ENCODE results near the gene PDE3A.

DNA sequence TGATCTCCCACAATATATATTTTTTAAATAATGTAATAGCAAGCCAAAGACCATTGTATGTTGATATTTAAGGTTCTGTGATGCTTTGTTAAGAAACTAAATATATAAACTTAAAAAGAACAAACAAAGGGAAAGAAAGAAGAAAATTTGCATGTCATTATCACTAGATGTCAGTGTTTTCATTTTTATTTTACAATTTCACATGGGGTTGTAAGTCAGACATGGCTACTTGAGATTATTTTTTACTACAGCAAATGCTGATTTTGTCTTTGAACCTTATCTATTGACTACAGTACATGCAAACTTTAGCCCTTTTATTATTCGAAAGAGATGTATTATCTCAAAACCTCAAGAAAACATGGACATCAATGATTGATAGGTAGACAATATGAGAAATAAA, 362.9 kb downstream of the PDE3A start:
- TF ChIP-seq, protein P1, sequence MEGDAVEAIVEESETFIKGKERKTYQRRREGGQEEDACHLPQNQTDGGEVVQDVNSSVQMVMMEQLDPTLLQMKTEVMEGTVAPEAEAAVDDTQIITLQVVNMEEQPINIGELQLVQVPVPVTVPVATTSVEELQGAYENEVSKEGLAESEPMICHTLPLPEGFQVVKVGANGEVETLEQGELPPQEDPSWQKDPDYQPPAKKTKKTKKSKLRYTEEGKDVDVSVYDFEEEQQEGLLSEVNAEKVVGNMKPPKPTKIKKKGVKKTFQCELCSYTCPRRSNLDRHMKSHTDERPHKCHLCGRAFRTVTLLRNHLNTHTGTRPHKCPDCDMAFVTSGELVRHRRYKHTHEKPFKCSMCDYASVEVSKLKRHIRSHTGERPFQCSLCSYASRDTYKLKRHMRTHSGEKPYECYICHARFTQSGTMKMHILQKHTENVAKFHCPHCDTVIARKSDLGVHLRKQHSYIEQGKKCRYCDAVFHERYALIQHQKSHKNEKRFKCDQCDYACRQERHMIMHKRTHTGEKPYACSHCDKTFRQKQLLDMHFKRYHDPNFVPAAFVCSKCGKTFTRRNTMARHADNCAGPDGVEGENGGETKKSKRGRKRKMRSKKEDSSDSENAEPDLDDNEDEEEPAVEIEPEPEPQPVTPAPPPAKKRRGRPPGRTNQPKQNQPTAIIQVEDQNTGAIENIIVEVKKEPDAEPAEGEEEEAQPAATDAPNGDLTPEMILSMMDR (IDR thresholded peaks at IDR 0.05): no peak
- no peak for TF ChIP-seq POLR2A (IDR thresholded peaks at IDR 0.05)
